Skeletal muscle tissue (tissue), 4 donors: Measurements from ENCODE around the gene RPP14. TPM values are rescaled to one million over a fixed set of nuclear protein-coding genes. Genes with fewer than 3 reads are reported as not detected.
"Not testable (repeated sequence)": the region's sequence is repeated elsewhere in the genome, so short reads cannot be mapped to it uniquely, and the experiment has no call there.

Experiments used
- H3K27ac ChIP-seq: one replicate; pipeline ENCODE4 v1.7.0; 2013; ENCODE audit warnings: mild to moderate bottlenecking, low read depth, low read length, inconsistent platforms
- H3K27me3 ChIP-seq, 3 donors: one replicate each; pipeline ENCODE4 v1.7.0; 2013; ENCODE audit warnings: low read length in 3 of 3; ENCODE audit not compliant: control insufficient read depth in 3 of 3, insufficient read depth in 3 of 3
- H3K36me3 ChIP-seq, 3 donors: one replicate each; pipeline ENCODE4 v1.7.0; 2013; ENCODE audit warnings: low read length in 3 of 3; ENCODE audit not compliant: control insufficient read depth in 3 of 3, insufficient read depth in 3 of 3
- H3K4me1 ChIP-seq, 3 donors: one replicate each; pipeline ENCODE4 v1.7.0; 2013; ENCODE audit warnings: low read length in 3 of 3, mild to moderate bottlenecking in 3 of 3; ENCODE audit not compliant: control insufficient read depth in 3 of 3, insufficient read depth in 3 of 3
- H3K4me3 ChIP-seq, 3 donors: one replicate each; pipeline ENCODE4 v1.7.0; 2013; ENCODE audit warnings: low read length in 3 of 3
- H3K9ac ChIP-seq, 3 donors: one replicate each; pipeline ENCODE4 v1.7.0; 2013; ENCODE audit warnings: low read length in 3 of 3, mild to moderate bottlenecking in 3 of 3, moderate library complexity in 2 of 3, low read depth in 1 of 3
- H3K9me3 ChIP-seq, 3 donors: one replicate each; pipeline ENCODE4 v1.7.0; 2013; ENCODE audit warnings: low read length in 3 of 3; ENCODE audit not compliant: control insufficient read depth in 3 of 3
- total RNA-seq: library from RNA; depleted of rRNA; stranded (reverse); fragments of >200 nt; gene quantifications from one replicate; pipeline ENCODE4 v1.2.3, GENCODE V29; 2014
- donor health status: Osteomylitis.

Gene RPP14
- total RNA-seq, 1 donor from 2014 or later: 20.4 TPM

DNA sequence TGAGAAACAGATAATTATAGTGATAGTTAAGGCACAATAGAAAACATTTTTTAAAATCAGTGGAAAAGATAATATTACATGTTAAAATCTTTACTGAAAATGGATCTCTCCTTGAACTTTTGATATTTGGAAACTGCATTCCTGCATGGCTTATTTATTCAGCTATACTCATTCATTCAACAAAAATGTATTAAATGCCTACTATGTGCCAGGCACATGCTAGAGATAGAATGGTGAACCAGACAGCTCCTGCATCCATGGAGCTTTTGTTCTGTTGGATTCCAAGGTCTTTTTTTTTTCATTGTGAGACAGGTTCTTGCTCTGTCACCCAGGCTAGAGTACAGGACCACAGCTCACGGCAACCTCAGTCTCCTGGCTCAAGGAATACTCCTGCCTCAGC is 31.1 kb downstream of the RPP14 start:
- no peak overlapping the region for H3K4me3 ChIP-seq

DNA sequence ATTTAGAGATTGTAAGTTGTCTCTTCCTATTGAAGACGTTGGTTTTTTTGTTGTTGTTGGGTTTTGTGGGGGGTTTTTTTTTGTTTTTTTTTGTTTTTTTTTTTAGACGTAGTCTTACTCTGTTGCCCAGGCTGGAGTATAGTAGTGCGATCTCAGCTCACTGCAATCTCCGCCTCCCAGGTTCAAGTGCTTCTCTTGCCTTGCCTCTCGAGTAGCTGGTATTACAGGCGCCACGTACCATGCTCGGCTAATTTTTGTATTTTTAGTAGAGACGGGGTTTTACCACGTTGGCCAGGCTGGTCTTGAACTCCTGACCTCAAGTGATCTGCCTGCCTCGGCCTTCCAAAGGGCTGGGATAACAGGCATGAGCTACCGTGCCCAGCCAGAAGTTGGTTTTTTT is 33.1 kb downstream of the RPP14 start:
- not testable (repeated sequence) for H3K36me3 ChIP-seq, H3K4me3 ChIP-seq, H3K27ac ChIP-seq, H3K9me3 ChIP-seq, H3K9ac ChIP-seq, H3K27me3 ChIP-seq
- H3K4me1 ChIP-seq: peaks cover 5 to 17% (median 9%) of the 10 kb centered on the region in 3 donors

More for the DNA sequence above, 31.1 kb downstream of the RPP14 start:
- no peaks in the 10 kb centered on the region for H3K27me3 ChIP-seq
- peaks cover 9 to 21% (median 20%) of the 10 kb centered on the region in 3 donors for H3K4me1 ChIP-seq
- H3K36me3 ChIP-seq: peaks cover 0 to 3% (median 0%) of the 10 kb centered on the region in 3 donors
- H3K27ac ChIP-seq: no peak overlapping the region
- H3K9me3 ChIP-seq: no peaks in the 10 kb centered on the region
- no peak overlapping the region for H3K9ac ChIP-seq

DNA sequence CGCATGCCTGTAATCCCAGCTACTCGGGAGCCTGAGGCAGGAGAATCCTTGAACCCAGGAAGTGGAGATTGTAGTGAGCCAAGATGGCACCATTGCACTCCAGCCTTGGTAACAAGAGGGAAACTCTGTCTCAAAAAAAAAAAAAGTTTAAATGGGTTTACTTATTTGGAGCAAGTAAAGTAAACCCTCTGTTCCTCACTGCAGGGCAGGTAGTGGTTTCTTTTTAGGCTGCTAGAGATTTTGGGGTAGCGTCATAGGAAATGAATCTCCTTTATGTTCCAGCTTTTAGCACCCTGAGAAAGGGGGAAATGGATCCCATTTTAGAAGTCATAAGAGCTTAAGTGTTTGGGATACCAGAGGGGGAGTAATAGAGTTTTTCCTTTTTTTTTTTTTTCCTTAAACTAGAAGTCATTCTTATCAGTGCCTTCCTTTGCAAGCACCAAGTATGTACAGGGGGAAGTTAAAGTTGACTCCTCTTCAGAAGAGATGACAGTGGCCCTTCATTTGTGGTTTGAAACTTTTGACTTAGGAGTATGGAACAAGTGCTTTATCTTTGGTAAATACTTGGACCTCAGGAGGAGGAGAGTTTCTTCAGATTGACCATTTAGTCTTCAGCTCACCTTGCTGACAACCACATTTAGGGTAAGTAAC is 34.7 kb downstream of the RPP14 start:
- no peak overlapping the region for H3K9ac ChIP-seq
- H3K4me1 ChIP-seq: peaks cover 0 to 4% (median 3%) of the 10 kb centered on the region in 3 donors

DNA sequence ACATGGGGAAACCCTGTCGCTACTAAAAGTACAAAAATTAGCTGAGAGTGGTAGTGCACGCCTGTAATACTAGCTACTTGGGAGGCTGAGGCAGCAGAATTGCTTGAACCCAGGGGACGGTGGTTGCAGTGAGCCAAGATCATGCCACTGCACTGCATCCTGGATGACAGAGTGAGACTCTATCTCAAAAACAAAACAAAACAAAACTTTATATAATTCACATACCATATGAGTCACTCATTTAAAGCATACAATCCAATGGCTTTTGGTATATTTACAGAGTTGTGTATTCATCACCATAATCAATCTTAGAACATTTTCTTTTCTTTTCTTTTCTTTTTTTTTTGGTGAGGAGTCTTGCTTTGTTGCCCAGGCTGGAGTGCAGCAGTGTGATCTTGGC is 35.3 kb downstream of the RPP14 start:
- Histone ChIP-seq H3K4me1 (peaks cover 0 to 2% (median 0%) of the 10 kb centered on the region in 3 donors), H3K27ac (no peak overlapping the region), H3K9ac (no peak overlapping the region), H3K9me3 (no peaks in the 10 kb centered on the region), H3K4me3 (no peak overlapping the region), H3K36me3 (peaks cover 0 to 7% (median 2%) of the 10 kb centered on the region in 3 donors), H3K27me3 (no peaks in the 10 kb centered on the region)

More for the DNA sequence above, 34.7 kb downstream of the RPP14 start:
- no peaks in the 10 kb centered on the region for H3K27me3 ChIP-seq
- H3K27ac ChIP-seq: no peak overlapping the region
- H3K4me3 ChIP-seq: no peak overlapping the region
- H3K36me3 ChIP-seq: peaks cover 0 to 7% (median 2%) of the 10 kb centered on the region in 3 donors
- no peaks in the 10 kb centered on the region for H3K9me3 ChIP-seq

DNA sequence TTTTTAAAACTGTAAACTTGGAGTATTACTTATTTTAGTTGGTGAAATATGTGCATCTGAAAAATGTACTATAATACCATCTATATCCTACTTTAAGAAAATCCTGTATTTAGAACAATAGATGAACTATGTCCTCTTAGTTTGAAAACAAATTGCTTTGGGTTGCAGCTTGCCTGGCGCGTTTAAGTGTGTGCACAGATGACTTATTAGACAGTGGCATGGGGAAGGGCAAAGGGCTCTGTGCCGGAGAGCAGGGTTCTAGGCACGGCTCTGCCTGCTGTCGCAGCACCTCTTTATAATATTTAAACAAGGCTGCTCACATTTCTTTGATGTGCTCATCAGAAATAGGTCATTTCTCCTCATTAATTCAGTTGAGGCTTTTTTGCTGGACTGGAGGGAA is 36.6 kb downstream of the RPP14 start:
- H3K9ac ChIP-seq: no peak overlapping the region
- no peak overlapping the region for H3K27ac ChIP-seq

DNA sequence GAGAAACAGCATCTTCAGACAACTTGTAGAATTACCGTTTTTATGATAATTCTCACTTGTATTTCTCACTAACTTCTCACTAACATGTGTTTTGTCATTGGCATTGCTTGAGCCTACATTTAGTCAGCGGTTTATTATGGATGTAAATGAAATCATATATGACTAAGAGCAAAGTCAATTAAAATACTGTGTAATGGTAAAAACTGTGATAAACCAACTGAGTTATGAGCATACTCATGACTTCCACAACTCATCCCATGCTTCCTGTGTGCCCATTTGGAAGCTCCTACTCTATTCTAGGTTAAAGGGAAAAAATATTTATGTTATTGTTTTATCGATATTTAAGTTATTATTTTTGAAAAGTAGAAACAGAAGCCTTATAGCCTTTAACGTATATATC is 39.4 kb downstream of the RPP14 start:
- Histone ChIP-seq H3K9me3 (no peaks in the 10 kb centered on the region), H3K9ac (no peak overlapping the region), H3K27ac (no peak overlapping the region), H3K27me3 (no peaks in the 10 kb centered on the region), H3K4me1 (peaks cover 3 to 6% (median 4%) of the 10 kb centered on the region in 3 donors), H3K36me3 (peaks cover 0 to 6% (median 2%) of the 10 kb centered on the region in 3 donors), H3K4me3 (no peak overlapping the region)

More for the DNA sequence above, 36.6 kb downstream of the RPP14 start:
- no peaks in the 10 kb centered on the region for H3K27me3 ChIP-seq
- peaks cover 0 to 4% (median 2%) of the 10 kb centered on the region in 3 donors for H3K36me3 ChIP-seq
- H3K4me3 ChIP-seq: no peak overlapping the region
- peaks cover 0 to 2% (median 0%) of the 10 kb centered on the region in 3 donors for H3K4me1 ChIP-seq
- no peaks in the 10 kb centered on the region for H3K9me3 ChIP-seq

DNA sequence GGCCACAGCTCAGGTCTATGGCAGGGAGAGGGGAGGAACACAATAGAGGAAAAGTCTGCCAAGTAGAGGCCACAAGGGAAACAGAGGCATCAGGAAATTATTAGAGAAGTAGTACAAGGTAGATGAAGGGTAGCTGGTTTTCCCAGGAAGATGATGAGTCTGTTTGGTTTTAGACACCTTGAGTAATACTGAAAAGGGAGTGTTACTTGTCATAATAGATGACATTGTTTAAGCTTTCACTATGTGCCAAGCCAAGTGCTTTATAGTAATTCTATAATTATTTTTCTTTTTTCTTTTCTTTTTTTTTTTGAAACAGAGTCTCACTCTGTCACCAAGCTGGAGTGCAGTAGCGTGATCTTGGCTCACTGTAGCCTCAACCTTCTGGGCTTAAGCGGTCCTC is 40.3 kb downstream of the RPP14 start:
- Histone ChIP-seq H3K9me3 (no peaks in the 10 kb centered on the region), H3K4me1 (peaks cover 3 to 11% (median 6%) of the 10 kb centered on the region in 3 donors), H3K27ac (no peak overlapping the region), H3K9ac (no peak overlapping the region), H3K27me3 (no peaks in the 10 kb centered on the region), H3K36me3 (peaks cover 0 to 6% (median 2%) of the 10 kb centered on the region in 3 donors), H3K4me3 (no peak overlapping the region)

DNA sequence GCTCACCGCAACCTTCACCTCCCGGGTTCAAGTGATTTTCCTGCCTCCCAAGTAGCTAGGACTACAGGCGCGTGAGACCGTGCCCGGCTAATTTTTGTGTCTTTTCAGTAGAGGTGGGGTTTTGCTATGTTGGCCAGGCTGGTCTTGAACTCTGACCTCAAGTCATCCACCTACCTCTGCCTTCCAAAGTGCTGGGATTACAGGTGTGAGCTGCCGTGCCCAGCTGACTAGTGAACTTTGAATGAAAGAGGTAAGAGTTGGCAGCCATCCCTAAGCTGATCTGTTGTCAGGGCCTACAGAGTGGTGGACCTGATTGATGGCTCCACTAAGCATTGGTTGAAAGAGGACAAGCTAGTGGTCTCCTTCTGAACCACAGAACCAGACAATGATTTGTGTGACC is 41.9 kb downstream of the RPP14 start:
- Histone ChIP-seq H3K4me1 (peaks cover 3 to 11% (median 11%) of the 10 kb centered on the region in 3 donors), H3K36me3 (peaks cover 0 to 6% (median 2%) of the 10 kb centered on the region in 3 donors), H3K9ac (no peak overlapping the region), H3K9me3 (no peaks in the 10 kb centered on the region), H3K4me3 (no peak overlapping the region), H3K27ac (no peak overlapping the region), H3K27me3 (no peaks in the 10 kb centered on the region)

DNA sequence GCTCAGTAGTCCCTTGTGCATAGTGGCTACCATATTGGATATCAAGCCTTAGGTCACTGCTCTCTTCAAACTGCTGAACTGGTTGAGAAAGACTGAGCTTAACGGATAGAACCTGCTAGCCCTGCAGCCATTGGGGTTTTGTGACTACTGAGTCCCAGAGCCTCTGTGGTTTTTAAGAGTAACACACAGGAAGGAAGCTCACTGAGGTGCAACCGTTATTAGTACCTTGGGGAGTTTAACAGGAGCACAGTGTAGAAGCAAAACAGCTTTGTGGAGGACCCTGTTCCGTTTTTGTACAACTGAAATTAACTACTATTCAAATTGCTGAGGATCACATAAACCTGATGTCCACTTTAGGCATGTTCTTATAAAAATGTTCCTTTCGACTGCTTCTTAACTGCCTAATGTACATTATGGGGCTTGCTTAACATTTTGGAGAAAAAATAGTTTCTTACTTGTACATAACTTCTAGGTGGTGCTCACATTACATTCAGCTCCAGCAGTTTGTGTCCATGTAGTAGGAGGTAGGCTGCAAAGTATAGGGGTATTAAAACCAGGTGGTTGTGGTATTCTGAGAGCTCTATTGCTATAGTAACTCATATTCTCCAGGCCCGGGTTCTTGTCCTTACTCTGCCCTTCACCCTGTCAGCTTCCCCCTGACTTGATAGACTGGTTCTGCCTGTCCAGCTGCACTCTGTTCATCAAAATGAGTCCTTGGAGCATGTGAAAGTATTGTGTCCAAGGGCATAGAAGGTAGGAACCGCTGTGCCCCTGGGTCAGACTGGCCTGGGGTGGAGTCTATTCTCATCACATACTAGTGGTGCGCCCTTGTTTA is 44.0 kb downstream of the RPP14 start:
- H3K27me3 ChIP-seq: no peaks in the 10 kb centered on the region
- no peaks in the 10 kb centered on the region for H3K9me3 ChIP-seq
- H3K27ac ChIP-seq: no peak overlapping the region
- H3K4me1 ChIP-seq: peaks cover 3 to 15% (median 10%) of the 10 kb centered on the region in 3 donors
- H3K36me3 ChIP-seq: peaks cover 0 to 2% (median 0%) of the 10 kb centered on the region in 3 donors
- H3K9ac ChIP-seq: no peak overlapping the region
- H3K4me3 ChIP-seq: no peak overlapping the region

DNA sequence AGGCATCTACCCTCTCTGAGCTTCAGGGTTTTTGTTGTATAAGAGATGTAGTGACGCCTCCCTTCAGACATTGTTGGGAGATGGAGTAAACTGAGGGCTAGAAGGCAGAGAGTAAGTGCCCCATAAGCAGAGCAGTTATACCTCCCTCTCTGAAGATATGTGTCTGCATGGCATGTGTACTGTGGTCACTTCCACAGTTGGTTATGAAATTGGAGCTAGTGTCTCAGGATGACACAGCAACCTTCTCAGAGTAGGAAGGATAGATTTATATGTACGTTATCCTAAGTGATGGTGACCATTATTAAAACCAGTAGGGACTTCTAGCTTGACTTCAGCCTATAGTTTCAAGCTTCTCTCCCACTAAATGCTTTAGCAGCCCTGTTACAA is 44.6 kb downstream of the RPP14 start:
- H3K27me3 ChIP-seq: no peaks in the 10 kb centered on the region
- no peak overlapping the region for H3K9ac ChIP-seq
- peaks cover 0 to 2% (median 0%) of the 10 kb centered on the region in 3 donors for H3K36me3 ChIP-seq
- peaks cover 3 to 17% (median 9%) of the 10 kb centered on the region in 3 donors for H3K4me1 ChIP-seq
- no peak overlapping the region for H3K4me3 ChIP-seq
- H3K27ac ChIP-seq: no peak overlapping the region
- H3K9me3 ChIP-seq: no peaks in the 10 kb centered on the region
